Stimulated activated CD4-positive, alpha-beta T cell treated with anti-CD3 and anti-CD28 coated beads, TNF-alpha, amount 100 ng/mL, for 24 hours (primary cell): Measurements from ENCODE around the gene MAPK7.

Source experiments
- DNase-seq, 3 experiments: peaks; one replicate each; pipeline ENCODE4 v3.0.0-alpha.2; 2020; ENCODE audit warnings: low read depth in 3 of 3

Gene MAPK7

GRCh38 chr17:19380481-19381301, 2.4 kb downstream of the MAPK7 start:
- no peak for DNase-seq

GRCh38 chr17:19381361-19381740, 3.1 kb downstream of the MAPK7 start:
- no peak for DNase-seq

GRCh38 chr17:19381741-19382444, 3.6 kb downstream of the MAPK7 start:
- DNase-seq, result no peak

GRCh38 chr17:19382531-19383444, 4.5 kb downstream of the MAPK7 start:
- no peak for DNase-seq

- DNase-seq, result no peak
These were observed 5.6 kb downstream of the MAPK7 start for GRCh38 chr17:19383681-19384470.

- DNase-seq, result no peak
These were observed 6.6 kb downstream of the MAPK7 start for GRCh38 chr17:19384723-19385391.

GRCh38 chr17:19385521-19385983, 7.3 kb downstream of the MAPK7 start:
- no peak for DNase-seq

GRCh38 chr17:19386051-19386929, 8.0 kb downstream of the MAPK7 start:
- no peak for DNase-seq

GRCh38 chr17:19386974-19387920, 8.9 kb downstream of the MAPK7 start, which contains the start of gene MFAP4:
MFAP4 (minus strand) TSS chr17:19387190; CDS start chr17:19387155, 35 bp downstream.
- no peak for DNase-seq

- no peak for DNase-seq
These were observed 9.7 kb downstream of the MAPK7 start for GRCh38 chr17:19387921-19388521.

- DNase-seq, result no peak
These were observed 10.8 kb downstream of the MAPK7 start for GRCh38 chr17:19388791-19389785.

GRCh38 chr17:19390951-19391350, 12.7 kb downstream of the MAPK7 start:
- DNase-seq, result no peak

GRCh38 chr17:19391432-19391831, 13.1 kb downstream of the MAPK7 start:
- no peak for DNase-seq

- DNase-seq, result no peak
These were observed 14.0 kb downstream of the MAPK7 start for GRCh38 chr17:19392303-19392702.

GRCh38 chr17:19397556-19398041, 19.3 kb downstream of the MAPK7 start:
- DNase-seq, result no peak
